Lung microvascular endothelial cell (primary cell): Measurements from ENCODE around the gene TUT1. TPM values are rescaled to one million over a fixed set of nuclear protein-coding genes. Genes with fewer than 3 reads are reported as not detected.

Experiments used
- DNase-seq, 2 donors: peaks; one replicate each; pipeline versions ENCODE4 v3.0.0 to v3.0.0-alpha.2; 2010; ENCODE audit warnings: low read depth in 2 of 2
- total RNA-seq: library from RNA; depleted of rRNA; stranded (reverse); fragments of >200 nt; gene quantifications from 2 replicates; pipeline ENCODE4 v1.2.1, GENCODE V29; 2014

Gene TUT1
- total RNA-seq, 1 donor from 2014 or later: 14.5 TPM

- peak; percentile 77 to 85 for DNase-seq
These were observed 48.4 kb downstream of the TUT1 start for GRCh38 chr11:62542750-62543567.

GRCh38 chr11:62542111-62542745 is 49.1 kb downstream of the TUT1 start:
- no peak for DNase-seq

- DNase-seq: peak; percentile 40 to 43
These were observed 50.3 kb downstream of the TUT1 start for GRCh38 chr11:62540804-62541701.

- DNase-seq: peak; percentile 46 to 75
These were observed 51.9 kb downstream of the TUT1 start for GRCh38 chr11:62539238-62539925.

- peak in 1 of 2 donors; percentile 24 for DNase-seq
These were observed 52.7 kb downstream of the TUT1 start for GRCh38 chr11:62538470-62539237.

GRCh38 chr11:62536301-62536957 is 54.9 kb downstream of the TUT1 start:
- peak in 1 of 2 donors; percentile 8 for DNase-seq

- peak in 1 of 2 donors; percentile 20 for DNase-seq
These were observed 55.5 kb downstream of the TUT1 start for GRCh38 chr11:62535802-62536201.

- no peak for DNase-seq
These were observed 56.4 kb downstream of the TUT1 start for GRCh38 chr11:62534779-62535545.

- DNase-seq: no peak
These were observed 59.2 kb downstream of the TUT1 start for GRCh38 chr11:62532096-62532495.

Other genes starting within 250 kb of the TUT1 start
- not detected in 2 replicates for gene SCGB1A1, start 172.5 kb downstream of the TUT1 start, total RNA-seq
- 214 and 215 TPM in 2 replicates for gene AHNAK, start 44.7 kb downstream of the TUT1 start, total RNA-seq
- gene EEF1G, start 17.6 kb downstream of the TUT1 start, total RNA-seq: 1,150 and 1,533 TPM in 2 replicates
- 147 and 148 TPM in 2 replicates for gene MTA2, start 10.3 kb upstream of the TUT1 start, total RNA-seq
- gene EML3, start 21.3 kb upstream of the TUT1 start, total RNA-seq: 19.0 and 25.2 TPM in 2 replicates
- gene ROM1, start 21.7 kb upstream of the TUT1 start, total RNA-seq: 2.4 and 3.3 TPM in 2 replicates
- gene B3GAT3, start 30.5 kb upstream of the TUT1 start, total RNA-seq: 12.0 and 15.1 TPM in 2 replicates
- gene GANAB, start 55.1 kb upstream of the TUT1 start, total RNA-seq: 170 and 189 TPM in 2 replicates
- 13.5 and 19.6 TPM in 2 replicates for gene INTS5, start 61.8 kb upstream of the TUT1 start, total RNA-seq
- 25.5 and 37.5 TPM in 2 replicates for gene C11orf98, start 73.7 kb upstream of the TUT1 start, total RNA-seq
- gene CSKMT, start 73.8 kb upstream of the TUT1 start, total RNA-seq: 4.8 and 6.3 TPM in 2 replicates
- 8.3 and 9.9 TPM in 2 replicates for gene UQCC3, start 80.2 kb upstream of the TUT1 start, total RNA-seq
- 1.5 and 1.6 TPM in 2 replicates for gene LBHD1, start 80.7 kb upstream of the TUT1 start, total RNA-seq
- gene UBXN1, start 87.5 kb upstream of the TUT1 start, total RNA-seq: 126 and 131 TPM in 2 replicates
- gene LRRN4CL, start 98.0 kb upstream of the TUT1 start, total RNA-seq: 0.22 and 0.60 TPM in 2 replicates
- 17.7 and 26.4 TPM in 2 replicates for gene BSCL2, start 115.9 kb upstream of the TUT1 start, total RNA-seq
- gene GNG3, start 116.2 kb upstream of the TUT1 start, total RNA-seq: not detected in 2 replicates
- gene HNRNPUL2, start 135.9 kb upstream of the TUT1 start, total RNA-seq: 7.0 and 9.7 TPM in 2 replicates
- gene TTC9C, start 137.0 kb upstream of the TUT1 start, total RNA-seq: 23.4 and 24.6 TPM in 2 replicates
- gene ZBTB3, start 162.6 kb upstream of the TUT1 start, total RNA-seq: 7.4 and 11.7 TPM in 2 replicates
- gene POLR2G, start 170.1 kb upstream of the TUT1 start, total RNA-seq: 58.0 and 60.7 TPM in 2 replicates
- gene TAF6L, start 179.9 kb upstream of the TUT1 start, total RNA-seq: 19.8 and 31.9 TPM in 2 replicates
- 20.3 and 39.3 TPM in 2 replicates for gene TMEM179B, start 195.9 kb upstream of the TUT1 start, total RNA-seq
- 8.7 and 13.5 TPM in 2 replicates for gene TMEM223, start 200.5 kb upstream of the TUT1 start, total RNA-seq
- 7.6 and 12.3 TPM in 2 replicates for gene NXF1, start 213.9 kb upstream of the TUT1 start, total RNA-seq
- 29.4 and 33.3 TPM in 2 replicates for gene STX5, start 240.5 kb upstream of the TUT1 start, total RNA-seq
- not detected in 2 replicates for gene TEX54, start 241.3 kb upstream of the TUT1 start, total RNA-seq
- gene WDR74, start 248.1 kb upstream of the TUT1 start, total RNA-seq: 75.4 and 81.7 TPM in 2 replicates